H1 (cell line): ENCODE results near the gene OTX2. TPM values are rescaled to one million over a fixed set of nuclear protein-coding genes. Genes with fewer than 3 reads are reported as not detected.

Experiments used
- CTCF ChIA-PET: fragments of 300-600 bp; sonication (Branson Sonifier 250); formaldehyde crosslinking; loops from one replicate; lab custom pipeline; 2021; ENCODE audit not compliant: partially characterized antibody; lab: Charles Lee
- POLR2A ChIA-PET: fragments of 300-600 bp; sonication (Branson Sonifier 250); formaldehyde crosslinking; loops from one replicate; lab custom pipeline; 2021; ENCODE audit warnings: inconsistent platforms; ENCODE audit not compliant: partially characterized antibody; lab: Charles Lee
- DNase-seq, 2 experiments: peaks; one replicate each; pipeline versions ENCODE4 v3.0.0 to v3.0.0-alpha.2; 2010 to 2022; ENCODE audit warnings: low spot score in 2 of 2, low read depth in 1 of 2, mixed read lengths in 1 of 2
- FAIRE-seq: peaks from 2 replicates; lab custom pipeline; 2011; peaks lifted over from hg19 to GRCh38; lab: Jason Lieb, UNC
- H2AFZ ChIP-seq: 2 replicates; pipeline ENCODE4 v1.8.1; 2012; ENCODE audit warnings: low read length, inconsistent platforms
- H2AK5ac ChIP-seq: 2 replicates; pipeline ENCODE4 v1.6.1; 2013; ENCODE audit warnings: low read depth, low read length
- H2BK120ac ChIP-seq: replicated peaks from 2 replicates; pipeline ENCODE3; 2013; ENCODE audit warnings: low read depth, low read length, inconsistent platforms
- H2BK12ac ChIP-seq: 2 replicates; pipeline ENCODE4 v1.6.1; 2013; ENCODE audit warnings: low read depth, low read length
- H2BK15ac ChIP-seq: 2 replicates; pipeline ENCODE4 v1.6.1; 2013; ENCODE audit warnings: low read length
- H2BK20ac ChIP-seq: 2 replicates; pipeline ENCODE4 v1.6.1; 2013; ENCODE audit warnings: low read length
- H2BK5ac ChIP-seq: 2 replicates; pipeline ENCODE4 v1.6.1; 2013; ENCODE audit warnings: low read depth, low read length
- H3K14ac ChIP-seq: 2 replicates; pipeline ENCODE4 v1.6.1; 2013; ENCODE audit warnings: inconsistent platforms; ENCODE audit not compliant: insufficient read length
- H3K18ac ChIP-seq: 2 replicates; pipeline ENCODE4 v1.6.1; 2013; ENCODE audit warnings: low read length; ENCODE audit errors: extremely low read depth
- H3K23ac ChIP-seq: 2 replicates; pipeline ENCODE4 v1.6.1; 2013; ENCODE audit warnings: inconsistent platforms; ENCODE audit not compliant: insufficient read length
- H3K23me2 ChIP-seq: 2 replicates; pipeline ENCODE4 v1.6.1; 2013; ENCODE audit warnings: low read depth, low read length
- H3K27ac ChIP-seq: 2 replicates; pipeline ENCODE4 v1.6.1; 2011; ENCODE audit warnings: low read depth, low read length, inconsistent platforms
- H3K27me3 ChIP-seq, 4 experiments: replicated peaks in 1 of 4; 1 replicate in 1 of 4; 2 replicates in 3 of 4; pipeline versions ENCODE4 v1.6.1 to v1.8.1; 2011 to 2013; ENCODE audit warnings: low read length in 3 of 4, mild to moderate bottlenecking in 3 of 4, inconsistent platforms in 2 of 4, mixed read lengths in 2 of 4, moderate library complexity in 1 of 4; ENCODE audit not compliant: control insufficient read depth in 3 of 4, insufficient read depth in 3 of 4; ENCODE audit errors: extremely low read depth in 1 of 4
- H3K36me3 ChIP-seq, 4 experiments: 2 replicates each; pipeline versions ENCODE4 v1.6.1 to v1.8.1; 2011 to 2013; ENCODE audit warnings: mild to moderate bottlenecking in 4 of 4, low read length in 3 of 4, moderate library complexity in 2 of 4, control low read depth in 1 of 4, inconsistent platforms in 1 of 4; ENCODE audit not compliant: insufficient read depth in 4 of 4, control insufficient read depth in 2 of 4
- H3K4ac ChIP-seq: replicated peaks from 2 replicates; pipeline ENCODE3; 2013; ENCODE audit warnings: low read length, low read depth, mixed read lengths, inconsistent platforms; ENCODE audit not compliant: insufficient read length
- H3K4me1 ChIP-seq, 4 experiments: replicated peaks in 1 of 4; 1 replicate in 1 of 4; 2 replicates in 3 of 4; pipeline versions ENCODE4 v1.6.1 to v1.8.1; 2011 to 2013; ENCODE audit warnings: low read length in 3 of 4, inconsistent platforms in 2 of 4, mixed read lengths in 1 of 4; ENCODE audit not compliant: insufficient read depth in 4 of 4, control insufficient read depth in 3 of 4
- H3K4me2 ChIP-seq, 2 experiments: 2 replicates each; pipeline versions ENCODE4 v1.6.1 to v1.8.1; 2011 to 2013; ENCODE audit warnings: low read depth in 2 of 2, low read length in 2 of 2, control low read depth in 1 of 2, inconsistent platforms in 1 of 2, mild to moderate bottlenecking in 1 of 2; ENCODE audit not compliant: insufficient read depth in 1 of 2
- H3K4me3 ChIP-seq, 4 experiments: fragments of 200-600, 300-600 bp in 1 of 4; sonication (generic), shearing (Covaris generic), sonication (Bioruptor Twin) in 1 of 4; 2 replicates each; pipeline versions ENCODE4 v1.5.1 to v1.8.1; 2011 to 2016; ENCODE audit warnings: low read length in 4 of 4, low read depth in 3 of 4, control low read depth in 2 of 4, inconsistent platforms in 2 of 4, mild to moderate bottlenecking in 2 of 4, mixed read lengths in 1 of 4, moderate library complexity in 1 of 4; ENCODE audit not compliant: insufficient read depth in 2 of 4; ENCODE audit errors: extremely low read depth in 1 of 4
- H3K56ac ChIP-seq: replicated peaks from 2 replicates; pipeline ENCODE3; 2013; ENCODE audit warnings: low read depth, mild to moderate bottlenecking, mixed read lengths, low read length, inconsistent platforms; ENCODE audit not compliant: insufficient read length
- H3K79me1 ChIP-seq: 2 replicates; pipeline ENCODE4 v1.6.1; 2013; ENCODE audit warnings: low read depth, low read length, control low read depth
- H3K79me2 ChIP-seq, 2 experiments: 2 replicates each; pipeline versions ENCODE4 v1.6.1 to v1.8.1; 2012 to 2013; ENCODE audit warnings: low read length in 2 of 2, mild to moderate bottlenecking in 2 of 2, inconsistent platforms in 1 of 2; ENCODE audit not compliant: insufficient read depth in 2 of 2, control insufficient read depth in 1 of 2
- H3K9ac ChIP-seq, 4 experiments: replicated peaks in 1 of 4; 1 replicate in 1 of 4; 2 replicates in 3 of 4; pipeline versions ENCODE4 v1.6.1 to v1.8.1; 2011 to 2013; ENCODE audit warnings: low read depth in 3 of 4, low read length in 3 of 4, control low read depth in 2 of 4, mild to moderate bottlenecking in 2 of 4, moderate library complexity in 2 of 4, inconsistent platforms in 1 of 4; ENCODE audit errors: extremely low read depth in 1 of 4
- H3K9me3 ChIP-seq, 2 experiments: 2 replicates each; pipeline versions ENCODE4 v1.6.1 to v1.8.1; 2012 to 2013; ENCODE audit warnings: mild to moderate bottlenecking in 2 of 2, moderate library complexity in 2 of 2, control low read depth in 1 of 2, inconsistent platforms in 1 of 2, low read depth in 1 of 2, low read length in 1 of 2, mixed read lengths in 1 of 2; ENCODE audit not compliant: insufficient read depth in 2 of 2
- H4K20me1 ChIP-seq, 2 experiments: replicated peaks in 1 of 2; 2 replicates each; pipeline versions ENCODE3 to v1.8.1; 2011 to 2013; ENCODE audit warnings: inconsistent platforms in 2 of 2, low read length in 2 of 2, mild to moderate bottlenecking in 1 of 2; ENCODE audit not compliant: insufficient read depth in 2 of 2, control insufficient read depth in 1 of 2
- H4K5ac ChIP-seq: 2 replicates; pipeline ENCODE4 v1.6.1; 2013; ENCODE audit warnings: low read length, low read depth, mixed read lengths, inconsistent platforms; ENCODE audit not compliant: insufficient read length
- H4K8ac ChIP-seq: 2 replicates; pipeline ENCODE4 v1.8.0; 2013; ENCODE audit warnings: mild to moderate bottlenecking, moderate library complexity, low read length, inconsistent platforms; ENCODE audit not compliant: insufficient read depth; ENCODE audit errors: extremely low read depth
- H4K91ac ChIP-seq: replicated peaks from 2 replicates; pipeline ENCODE3; 2013; ENCODE audit warnings: low read length, mixed read lengths, inconsistent platforms; ENCODE audit not compliant: insufficient read length
- ATF3 ChIP-seq: IDR thresholded peaks from 2 replicates; pipeline ENCODE4 v1.6.1; 2011; ENCODE audit warnings: low read depth, mild to moderate bottlenecking, low read length; ENCODE audit not compliant: insufficient read depth
- POLR2A ChIP-seq, 2 experiments: IDR thresholded peaks; 1 replicate in 1 of 2; 2 replicates in 1 of 2; pipeline ENCODE4 v1.6.1; 2011; ENCODE audit warnings: low read depth in 2 of 2, low read length in 2 of 2, mild to moderate bottlenecking in 2 of 2; ENCODE audit errors: control extremely low read depth in 1 of 2
- POLR2AphosphoS5 ChIP-seq: IDR thresholded peaks from 2 replicates; pipeline ENCODE4 v1.6.1; 2011; ENCODE audit warnings: low read depth, low read length
- TAF7 ChIP-seq: optimal IDR thresholded peaks from 2 replicates; pipeline ENCODE3; 2011; ENCODE audit warnings: low read depth, mild to moderate bottlenecking, inconsistent platforms, low read length, moderate library complexity, borderline replicate concordance
- WGBS, 2 experiments: shearing (Covaris generic) in 1 of 2; methylation state at CpG; one replicate each; pipeline versions ENCODE4 v1.1.6 to v1.1.7; 2013 to 2015; ENCODE audit warnings: low lambda C conversion rate in 2 of 2, mixed read lengths in 2 of 2, inconsistent platforms in 1 of 2, low coverage in 1 of 2, missing lambda C conversion rate in 1 of 2; ENCODE audit not compliant: insufficient replicate concordance in 2 of 2, insufficient coverage in 1 of 2, insufficient read length in 1 of 2; ENCODE audit errors: extremely low coverage in 1 of 2, missing lambda C conversion rate in 1 of 2; 5-methylcytosine and 5-hydroxymethylcytosine counted together
- polyA plus RNA-seq, 7 experiments: library from polyadenylated mRNA; depleted of rRNA in 3 of 7; stranded (reverse) in 5 of 7; unstranded in 2 of 7; fragments of >200 nt in 5 of 7; fragments of 200-250 nt in 2 of 7; gene quantifications; 1 replicate in 5 of 7; 2 replicates in 1 of 7; 4 replicates in 1 of 7; pipeline versions ENCODE4 v1.2.1 to v1.2.3, GENCODE V29; 2011 to 2013; ENCODE audit warnings: missing spikeins in 2 of 7, mixed read lengths in 2 of 7
- total RNA-seq: library from RNA; stranded (reverse); fragmentation: NEBNext Ultra II Directional; extraction: Animal tissue kit (Norgen Biotek cat#: 25700); gene quantifications from 2 replicates; pipeline ENCODE4 v1.2.1, GENCODE V29; 2021

The OTX2 gene
- total and polyA plus RNA-seq, 2 of the 8 experiments (the other 6 are each of a cell fraction or from before 2014, with no cell fraction given), result 33.9 to 155 TPM

DNA sequence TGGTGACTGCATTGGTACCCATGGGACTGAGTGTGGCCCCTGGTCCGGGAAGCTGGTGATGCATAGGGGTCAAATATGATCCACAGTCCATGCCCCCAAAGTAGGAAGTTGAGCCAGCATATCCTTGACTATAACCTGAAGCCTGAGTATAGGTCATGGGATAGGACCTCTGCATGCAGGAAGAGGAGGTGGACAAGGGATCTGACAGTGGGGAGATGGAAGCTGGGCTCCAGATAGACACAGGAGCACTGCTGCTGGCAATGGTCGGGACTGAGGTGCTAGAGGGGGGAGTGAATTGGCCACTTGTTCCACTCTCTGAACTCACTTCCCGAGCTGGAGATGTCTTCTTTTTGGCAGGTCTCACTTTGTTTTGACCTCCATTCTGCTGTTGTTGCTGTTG is 8.4 kb downstream of the OTX2 start:
- CTCF ChIA-PET, result interaction anchor here (0.8 to 2.9 kb wide), 14 partner anchors 10 to 381 kb away, joined by 3 to 19 read pairs (median 4); no protein-coding TSS in a partner anchor
- no peak overlapping the region for H4K5ac ChIP-seq
- peak in 1 of 2 experiments; percentile 33; a peak in 1 of 3 replicates for TF ChIP-seq POLR2A (IDR thresholded peaks at IDR 0.05; ENCODE audit: control extremely low read depth in 1 of 2, low read depth in 2 of 2, low read length in 2 of 2)
- peak; percentile 4 for TF ChIP-seq TAF7
- TF ChIP-seq POLR2AphosphoS5, result peak; percentile 42; the same call in 1 of the 2 replicates
- TF ChIP-seq ATF3, result no peak
- H3K27ac ChIP-seq, result no peak overlapping the region
- peaks cover 13 to 30% (median 15%) of the 10 kb centered on the region in 4 experiments; a peak in 6 of 7 replicates for H3K4me1 ChIP-seq
- H2BK15ac ChIP-seq, result peak overlapping the region; percentile 24
- peaks cover 22 to 52% of the 10 kb centered on the region in 2 experiments for H3K79me2 ChIP-seq
- H4K91ac ChIP-seq, result no peak overlapping the region
- no peak overlapping the region for H3K56ac ChIP-seq
- no peak overlapping the region for H2BK5ac ChIP-seq
- no peak overlapping the region for H3K4ac ChIP-seq
- H2BK120ac ChIP-seq, result no peak overlapping the region
- no peak overlapping the region for H2AK5ac ChIP-seq
- H3K4me3 ChIP-seq, result peak overlapping the region in 3 of 4 experiments; percentile 1 to 90 (median 83); a peak in 5 of 8 replicates
- no peak overlapping the region for H3K14ac ChIP-seq
- H3K23ac ChIP-seq, result no peak overlapping the region
- peaks cover 0 to 37% (median 22%) of the 10 kb centered on the region in 4 experiments; a peak in 6 of 7 replicates for H3K27me3 ChIP-seq
- H2BK12ac ChIP-seq, result no peak overlapping the region
- H3K36me3 ChIP-seq, result peaks cover 28 to 54% (median 35%) of the 10 kb centered on the region in 4 experiments
- no peak overlapping the region for H2BK20ac ChIP-seq
- H2AFZ ChIP-seq, result no peak overlapping the region
- 85% methylated on average over 3 of the region's 3 CpGs; no CpG with 5 or more reads in 1 of the 2 experiments for WGBS, 2 experiments
- peaks cover 35% of the 10 kb centered on the region for H3K23me2 ChIP-seq
- no peaks in the 10 kb centered on the region for H3K9me3 ChIP-seq
- FAIRE-seq, result no peak
- H4K8ac ChIP-seq, result no peak overlapping the region
- peaks cover 8% of the 10 kb centered on the region; the same call in 1 of the 2 replicates for H3K79me1 ChIP-seq
- DNase-seq, result no peak
- POLR2A ChIA-PET, result interaction anchor here (0.8 to 8.7 kb wide), 6 partner anchors 8 to 256 kb away, joined by 3 to 71 read pairs (median 28); no protein-coding TSS in a partner anchor
- peak overlapping the region in 1 of 2 experiments; percentile 87; a peak in 3 of 4 replicates for H3K4me2 ChIP-seq
- H4K20me1 ChIP-seq, result peaks cover 15 to 28% of the 10 kb centered on the region in 2 experiments
- H3K18ac ChIP-seq, result no peak overlapping the region
- H3K9ac ChIP-seq, result no peak overlapping the region
